CD4-positive, alpha-beta T cell treated with Interleukin-2 at 100 ng/mL for 4 hours (primary cell): ENCODE measurements around the gene PIM2.
"Not testable (repeated sequence)": the region's sequence is repeated elsewhere in the genome, so short reads cannot be mapped to it uniquely, and the experiment has no call there.

Experiments used
- DNase-seq: peaks from one replicate; pipeline ENCODE4 v3.0.0-alpha.2; 2020; ENCODE audit warnings: low spot score

PIM2 gene

DNA sequence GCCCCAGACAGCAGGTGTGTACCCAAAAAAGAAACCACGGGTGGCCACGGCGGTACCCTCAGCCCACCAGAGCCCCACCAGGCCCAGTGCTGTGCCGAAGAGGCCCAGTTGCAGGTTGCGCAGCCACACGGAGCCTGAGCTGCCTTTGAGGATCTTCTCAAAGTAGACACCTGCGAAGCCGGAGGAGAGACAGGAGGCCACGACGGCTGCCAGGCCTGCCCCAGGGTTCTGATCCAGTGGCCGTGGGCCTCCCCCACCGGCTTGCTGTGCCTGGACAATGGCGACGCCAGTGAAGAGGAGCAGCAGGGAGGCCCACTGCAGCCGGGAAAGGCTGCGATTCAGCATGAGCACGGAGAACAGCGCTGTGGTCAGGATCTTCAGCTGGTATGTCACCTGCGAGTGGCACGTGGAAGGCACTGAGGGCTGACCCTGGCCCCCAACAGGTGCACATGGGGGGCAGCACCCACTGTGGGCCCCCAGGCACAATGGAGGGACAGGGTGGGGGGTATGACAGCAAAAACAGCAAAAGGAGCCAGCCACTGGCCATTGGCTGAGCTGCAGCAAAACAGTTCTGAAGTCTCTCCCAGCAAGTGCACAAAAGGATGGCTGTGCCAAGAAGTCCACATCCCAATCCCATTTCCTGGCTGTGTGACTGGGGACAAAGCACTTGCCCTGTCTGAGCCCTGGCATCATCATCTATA lies 13.6 kb downstream of the PIM2 start:
- no peak for DNase-seq

DNA sequence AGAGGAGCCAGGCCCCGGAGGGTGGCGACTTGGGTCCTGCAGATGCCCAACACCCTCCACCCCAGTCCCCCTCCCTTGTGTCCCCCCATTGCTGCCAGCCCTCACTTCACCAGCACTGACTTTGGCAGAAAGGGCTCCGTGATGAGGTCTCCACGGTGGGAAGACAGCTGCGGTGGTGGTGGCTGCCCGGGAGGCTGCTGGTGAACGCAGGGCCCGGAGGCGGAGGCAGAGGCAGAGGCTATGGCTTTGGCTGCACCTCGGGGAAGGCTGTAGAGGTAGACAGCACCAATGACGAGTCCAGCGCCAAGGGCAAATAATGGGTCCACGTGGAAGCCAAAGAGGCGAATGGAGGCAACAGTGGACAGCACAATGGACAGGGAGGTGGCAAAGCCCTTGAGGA lies 14.2 kb downstream of the PIM2 start:
- DNase-seq: no peak

DNA sequence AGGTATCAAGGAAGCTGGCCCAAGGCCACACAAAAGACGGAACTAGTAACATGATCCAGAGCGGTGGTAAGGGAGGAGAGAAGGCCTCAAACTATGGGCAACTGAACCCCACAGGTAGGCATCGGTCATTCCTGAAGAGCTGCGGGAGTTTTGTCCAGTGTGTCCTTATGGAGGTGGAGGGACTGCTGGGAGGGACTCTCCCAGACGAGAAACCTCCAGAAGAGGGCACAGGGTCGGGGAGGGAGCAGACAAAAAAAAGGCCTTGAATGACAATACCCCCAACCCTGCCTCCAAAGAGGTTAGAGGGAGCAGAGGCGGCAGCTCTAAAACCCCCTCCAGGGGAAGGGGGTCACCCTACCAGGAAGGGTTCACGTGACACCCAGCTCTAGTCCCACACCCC lies 14.6 kb downstream of the PIM2 start:
- no peak for DNase-seq

DNA sequence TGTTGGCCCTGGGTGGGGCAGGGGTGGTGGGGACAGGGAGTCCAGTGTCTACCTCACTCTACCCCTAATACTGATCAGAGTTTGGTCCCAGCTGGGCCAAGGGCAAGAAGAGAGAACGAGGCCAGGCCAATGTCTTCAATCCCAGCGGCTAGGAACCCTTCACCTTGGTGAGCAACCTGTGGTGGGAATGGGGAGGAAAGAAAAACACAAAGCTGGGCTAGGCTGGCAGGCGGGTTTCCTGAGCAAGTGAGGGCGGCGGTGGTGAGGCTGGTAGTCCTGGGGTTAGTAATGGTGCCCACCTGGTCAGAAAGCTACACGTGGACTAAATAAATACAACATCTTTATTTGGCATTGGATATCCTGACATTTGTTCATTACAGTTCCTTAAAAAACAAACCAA lies 15.5 kb downstream of the PIM2 start:
- DNase-seq: no peak

DNA sequence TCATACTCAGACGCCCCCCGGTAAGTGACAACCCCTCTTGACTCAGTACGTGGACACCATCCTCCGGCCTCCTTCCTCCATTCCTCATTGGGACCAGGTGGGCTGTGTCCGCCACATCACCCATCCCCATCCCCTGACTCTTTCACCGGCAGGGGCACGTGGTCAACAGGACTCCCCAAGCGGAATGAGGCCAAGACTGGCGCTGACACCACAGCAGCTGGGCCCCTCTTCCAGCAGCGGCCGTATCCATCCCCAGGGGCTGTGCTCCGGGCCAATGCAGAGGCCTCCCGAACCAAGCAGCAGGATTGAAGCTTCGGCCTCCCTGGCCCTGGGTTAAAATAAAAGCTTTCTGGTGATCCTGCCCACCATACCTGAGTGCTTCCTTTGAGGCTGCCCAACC lies 16.0 kb downstream of the PIM2 start:
- no peak for DNase-seq

DNA sequence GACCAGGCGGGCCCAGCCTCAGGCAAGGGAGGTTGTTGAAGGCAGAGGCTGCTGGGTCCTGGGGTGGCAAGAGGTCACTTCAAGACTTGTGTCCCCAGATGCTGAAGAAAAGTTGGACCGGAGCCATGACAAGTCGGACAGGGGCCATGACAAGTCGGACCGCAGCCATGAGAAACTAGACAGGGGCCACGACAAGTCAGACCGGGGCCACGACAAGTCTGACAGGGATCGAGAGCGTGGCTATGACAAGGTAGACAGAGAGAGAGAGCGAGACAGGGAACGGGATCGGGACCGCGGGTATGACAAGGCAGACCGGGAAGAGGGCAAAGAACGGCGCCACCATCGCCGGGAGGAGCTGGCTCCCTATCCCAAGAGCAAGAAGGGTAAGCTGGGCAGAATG lies 16.7 kb downstream of the PIM2 start:
- DNase-seq: no peak

DNA sequence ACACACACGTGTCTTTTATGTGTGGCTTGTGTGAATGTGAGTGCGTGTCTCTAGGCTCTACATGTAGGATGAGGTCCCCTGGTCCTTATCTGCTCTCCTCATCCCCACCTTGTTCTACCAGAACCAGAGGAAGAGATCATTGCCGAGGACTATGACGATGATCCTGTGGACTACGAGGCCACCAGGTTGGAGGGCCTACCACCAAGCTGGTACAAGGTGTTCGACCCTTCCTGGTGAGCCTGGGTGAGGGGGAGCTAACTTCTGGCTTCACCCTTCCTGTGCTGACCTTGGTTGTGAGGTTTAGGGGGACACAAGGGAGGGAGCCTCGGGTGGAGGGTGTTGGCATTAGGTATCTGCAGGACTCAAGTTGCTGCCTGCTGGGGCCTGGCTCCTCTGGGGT lies 17.8 kb downstream of the PIM2 start:
- no peak for DNase-seq

DNA sequence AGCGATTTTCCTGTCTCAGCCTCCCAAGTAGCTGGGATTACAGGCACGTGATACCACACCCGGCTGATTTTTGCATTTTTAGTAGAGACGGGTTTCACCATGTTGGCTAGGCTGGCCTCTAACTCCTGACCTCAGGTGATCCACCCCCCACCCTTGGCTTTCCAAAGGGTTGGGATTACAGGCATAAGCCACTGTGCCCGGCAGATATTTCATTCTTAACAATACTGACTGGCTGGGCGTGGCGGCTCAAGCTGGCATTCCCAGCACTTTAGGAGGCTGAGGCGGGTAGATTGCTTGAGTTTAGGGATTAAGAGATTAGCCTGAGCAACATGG lies 19.8 kb downstream of the PIM2 start:
- no peak for DNase-seq

DNA sequence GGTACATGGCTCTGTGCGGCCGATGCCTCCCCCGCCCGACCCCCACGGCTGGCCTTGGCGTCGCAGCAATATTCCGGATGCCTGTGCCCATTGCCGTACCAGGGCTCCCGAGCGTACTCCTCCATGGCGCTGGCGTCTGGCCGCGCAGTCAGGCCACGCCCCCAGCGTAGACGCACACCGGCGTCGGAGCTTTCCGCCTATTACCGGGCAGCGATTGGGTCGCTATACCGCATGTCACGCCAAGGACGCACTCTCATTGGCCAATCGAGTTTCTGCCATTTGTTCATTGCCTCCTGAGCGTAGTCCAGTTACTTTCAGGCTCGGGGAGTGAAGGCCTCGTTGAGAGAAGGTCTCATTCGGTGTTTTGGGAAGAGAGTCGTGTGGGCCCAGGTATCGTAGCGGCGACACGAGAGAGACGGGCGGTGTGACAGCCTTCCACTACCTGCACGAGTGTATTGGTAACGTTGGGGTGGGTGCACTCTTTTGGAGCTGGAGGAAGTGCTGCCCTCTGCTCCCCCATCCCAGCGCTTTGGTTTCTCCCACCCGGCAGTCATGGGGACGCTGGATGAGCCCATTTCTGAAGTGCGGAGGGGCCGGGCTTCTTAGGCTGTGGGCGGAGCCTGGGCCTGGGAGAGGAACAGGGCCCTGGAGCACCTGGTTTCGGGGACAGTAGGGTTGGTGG lies 21.1 kb downstream of the PIM2 start, which contains the start of the genes PQBP1 and TIMM17B:
PQBP1 (plus strand) TSS at position 306 of the 682 bp plus-strand sequence. CDS start 580 bp downstream, outside the sequence.
TIMM17B (minus strand) TSS at position 144 of the 682 bp plus-strand sequence; CDS start at position 125, 19 bp downstream.
- peak; percentile 91 for DNase-seq

DNA sequence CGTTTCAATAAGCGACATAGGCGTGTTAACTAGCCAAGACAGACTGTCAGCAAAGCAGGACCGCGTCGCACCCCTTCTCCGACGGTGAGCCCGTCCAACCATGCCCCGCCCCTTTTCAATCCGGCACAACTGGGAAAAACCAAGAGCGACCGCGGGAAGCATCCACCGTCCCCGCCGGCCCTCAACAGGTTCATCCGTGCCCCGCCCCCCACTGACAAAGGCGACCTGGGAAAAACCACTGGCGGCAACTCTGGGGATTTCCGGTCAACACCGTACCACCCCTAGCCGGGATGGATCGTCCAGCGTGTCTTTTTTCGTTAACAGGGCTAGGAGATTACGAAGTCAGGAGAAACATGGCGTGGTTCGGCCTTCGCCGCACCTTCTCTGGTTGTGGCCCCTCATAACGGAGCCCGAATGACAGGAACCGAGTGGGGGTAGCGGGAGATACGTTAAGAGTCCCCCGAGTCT lies 21.6 kb downstream of the PIM2 start:
- DNase-seq: peak; percentile 59

DNA sequence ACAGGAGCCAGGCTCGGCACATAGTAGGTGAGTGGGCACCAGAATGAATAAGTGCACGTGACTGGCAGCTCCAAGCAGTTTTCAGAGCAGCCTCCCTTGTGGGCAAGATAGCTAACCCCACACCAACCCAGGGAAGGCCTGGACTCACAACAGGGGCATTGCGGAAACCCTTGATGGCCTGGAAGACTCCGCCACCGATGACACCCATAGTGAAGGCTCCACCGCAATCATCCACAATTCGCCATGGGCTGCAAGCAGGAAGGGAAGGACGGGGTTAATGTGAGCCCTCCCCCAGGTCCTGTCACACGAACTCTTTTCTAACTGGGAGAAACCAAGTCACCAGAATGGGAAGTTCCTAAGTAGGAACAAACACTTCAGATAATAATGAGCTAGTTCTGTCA lies 22.2 kb downstream of the PIM2 start:
- DNase-seq: no peak

DNA sequence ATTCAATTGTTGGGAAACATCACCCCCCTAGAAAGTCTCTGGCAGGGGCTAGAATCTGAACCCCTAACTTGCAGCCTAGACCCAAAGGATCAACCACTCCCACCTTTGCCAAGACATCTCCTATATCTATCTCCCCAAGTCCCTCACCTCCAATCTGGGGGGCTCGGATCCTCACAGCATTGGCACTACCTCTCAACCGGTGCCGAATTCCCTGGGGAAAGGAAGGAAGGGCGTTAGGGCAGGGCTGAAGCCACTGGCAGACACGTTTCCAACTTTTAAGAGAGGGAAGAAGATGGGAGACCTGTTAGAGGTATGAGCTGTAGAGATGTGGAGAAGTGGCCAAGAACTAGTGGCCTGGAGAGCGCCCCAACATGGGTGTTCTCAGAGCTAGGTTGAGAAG lies 23.9 kb downstream of the PIM2 start:
- no peak for DNase-seq

DNA sequence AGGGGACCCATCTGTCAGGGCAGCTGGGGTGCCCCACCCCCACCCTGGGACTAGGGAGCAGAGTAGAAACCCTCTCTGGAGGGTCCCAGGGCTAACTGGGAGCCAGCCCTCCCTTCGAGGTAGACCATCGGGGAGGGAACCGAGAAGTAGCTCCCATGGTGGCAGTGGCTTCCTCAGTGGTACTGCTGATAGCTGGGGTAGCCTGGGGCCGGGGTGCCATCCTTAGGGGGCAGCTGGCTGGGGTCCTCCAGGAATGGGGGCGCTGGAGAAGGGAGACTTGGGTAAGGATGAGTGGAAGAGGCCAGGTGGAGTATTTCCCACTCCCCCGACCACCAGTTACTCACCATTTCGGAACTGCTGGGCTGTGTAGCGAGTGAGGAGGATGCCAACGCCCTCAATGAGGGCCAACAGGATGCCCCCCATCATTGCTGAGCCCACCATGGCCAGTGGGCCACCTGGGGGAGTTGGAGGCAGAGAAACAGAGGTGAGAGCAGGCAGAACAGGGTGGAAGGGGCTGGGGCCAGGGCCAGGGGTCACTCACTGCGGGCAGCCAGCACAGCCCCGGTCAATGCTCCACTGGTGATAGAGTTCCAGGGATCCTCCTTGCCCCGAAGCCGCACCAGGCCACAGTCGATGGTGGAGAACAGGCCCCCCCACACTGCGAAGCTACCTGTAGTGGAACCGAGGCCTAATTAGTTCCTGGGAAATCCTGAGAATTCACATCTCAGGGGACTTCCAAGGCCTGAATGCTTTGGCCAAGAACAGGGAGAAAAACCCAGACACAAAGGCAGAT lies 25.1 kb downstream of the PIM2 start:
- no peak for DNase-seq

DNA sequence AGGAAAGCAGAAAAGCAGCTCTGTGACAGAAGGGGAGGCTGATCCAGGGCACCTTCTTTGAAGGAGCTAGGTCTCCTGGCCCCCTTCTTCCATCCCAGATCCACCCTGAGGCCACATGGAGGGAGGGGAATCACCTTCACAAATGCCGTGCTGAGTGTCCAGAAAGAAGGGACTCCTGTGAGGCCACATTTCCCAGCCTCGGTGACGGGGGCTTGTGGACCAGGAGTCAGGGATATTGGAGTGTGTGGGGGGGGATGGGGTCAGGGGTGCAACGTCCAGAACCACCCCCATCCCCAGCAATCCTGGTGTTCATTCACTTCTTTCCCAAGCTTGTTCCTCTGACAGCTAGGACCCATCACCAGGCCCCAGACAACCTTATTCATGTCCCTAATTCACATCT lies 25.9 kb downstream of the PIM2 start:
- no peak for DNase-seq

DNA sequence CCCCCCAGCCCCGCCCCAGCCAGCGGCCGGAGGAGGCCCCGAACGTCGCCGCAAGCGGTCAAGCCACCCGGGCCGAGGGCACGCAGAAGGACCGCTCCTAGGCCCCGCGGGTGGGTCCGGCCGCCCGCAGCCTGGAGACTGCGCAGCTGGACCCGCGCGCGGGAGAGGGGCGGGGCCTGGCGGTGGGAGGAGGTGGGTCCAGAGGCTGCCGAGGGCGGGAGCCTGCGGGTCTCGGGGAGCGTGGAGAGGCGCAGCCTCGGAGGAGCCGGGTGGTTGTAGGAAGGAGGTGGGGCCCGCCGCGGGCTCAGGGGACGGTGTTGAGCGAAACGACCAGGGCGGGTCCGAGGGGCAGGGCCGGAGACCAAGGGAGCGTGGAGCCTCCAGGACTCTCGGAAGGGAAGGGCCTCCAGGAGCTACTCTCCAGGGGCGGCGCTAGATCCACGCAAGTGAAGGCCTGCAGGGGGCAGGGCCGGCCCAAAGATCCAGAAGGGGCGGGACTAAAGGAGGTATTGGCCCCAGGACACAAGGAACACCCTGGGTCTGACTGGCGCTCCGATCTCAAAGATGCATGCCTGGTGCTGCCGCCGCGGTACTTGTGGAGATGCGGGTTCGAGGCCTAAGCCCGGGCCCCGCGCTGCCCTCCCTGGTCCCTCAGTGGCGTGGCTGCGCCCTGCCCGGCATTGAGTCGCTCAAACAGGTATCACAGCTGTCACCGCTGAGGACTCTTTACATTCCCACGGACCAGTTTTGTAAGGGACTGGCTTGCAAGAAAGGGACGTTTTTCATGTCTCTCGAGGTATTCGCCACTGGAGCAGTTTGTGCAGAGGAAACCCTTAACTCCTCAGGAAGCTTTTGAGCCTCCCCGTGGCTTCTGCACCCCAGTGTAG lies 27.2 kb downstream of the PIM2 start:
- peak; percentile 80 for DNase-seq

DNA sequence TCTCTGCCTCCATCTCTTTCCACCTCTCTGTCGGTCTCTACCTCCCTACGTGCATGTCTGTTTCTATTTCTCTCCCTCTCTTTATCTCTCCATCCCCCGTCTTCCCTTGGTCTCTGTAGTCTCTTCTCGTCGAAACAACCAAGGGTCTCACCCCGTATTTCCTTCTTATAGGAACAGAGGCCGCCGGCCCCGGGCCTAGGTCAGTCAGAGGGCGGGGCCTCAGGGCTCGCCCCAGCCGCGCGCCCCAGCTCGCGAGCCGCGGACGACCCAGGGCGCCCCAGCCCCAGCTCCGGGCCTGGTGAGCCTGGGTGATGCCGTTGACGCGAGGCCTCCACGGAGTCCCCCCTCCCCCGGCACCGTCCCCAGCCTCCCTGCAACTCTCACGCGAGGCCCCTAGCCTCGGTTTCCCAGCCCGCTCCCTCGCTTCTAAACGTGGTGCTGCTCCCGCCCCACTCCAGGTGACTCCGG lies 27.9 kb downstream of the PIM2 start:
- DNase-seq: no peak

DNA sequence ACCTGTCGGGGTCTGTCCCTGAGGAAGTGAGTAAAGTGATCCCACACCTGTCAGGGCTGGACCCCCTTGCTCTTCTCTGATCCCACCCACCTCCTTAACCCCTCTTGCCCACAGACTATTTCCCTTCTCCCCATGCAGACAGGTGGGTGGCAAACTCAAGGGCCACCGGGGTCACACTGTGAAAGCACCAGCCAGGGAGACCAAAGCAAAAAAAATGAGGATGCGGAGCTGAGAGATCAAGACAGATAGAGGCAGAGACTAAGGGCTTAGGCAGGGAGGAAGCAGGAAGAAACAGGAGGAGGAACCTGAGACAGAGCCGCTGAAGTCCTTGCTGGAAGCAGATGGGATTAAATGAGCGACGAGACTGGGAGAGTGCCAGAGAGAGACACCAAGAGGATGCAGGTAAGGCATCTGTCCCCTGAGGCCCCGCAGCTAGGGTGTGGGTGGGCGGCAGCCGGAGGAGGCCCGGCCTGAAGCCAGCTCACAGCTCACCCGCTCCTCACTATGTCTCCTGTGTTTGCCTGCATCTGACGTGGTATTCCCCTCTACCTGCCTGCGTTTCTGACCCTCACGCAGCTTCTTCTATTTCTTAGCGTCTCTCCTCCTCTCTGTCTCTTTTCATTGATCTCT lies 28.4 kb downstream of the PIM2 start:
- DNase-seq: no peak

DNA sequence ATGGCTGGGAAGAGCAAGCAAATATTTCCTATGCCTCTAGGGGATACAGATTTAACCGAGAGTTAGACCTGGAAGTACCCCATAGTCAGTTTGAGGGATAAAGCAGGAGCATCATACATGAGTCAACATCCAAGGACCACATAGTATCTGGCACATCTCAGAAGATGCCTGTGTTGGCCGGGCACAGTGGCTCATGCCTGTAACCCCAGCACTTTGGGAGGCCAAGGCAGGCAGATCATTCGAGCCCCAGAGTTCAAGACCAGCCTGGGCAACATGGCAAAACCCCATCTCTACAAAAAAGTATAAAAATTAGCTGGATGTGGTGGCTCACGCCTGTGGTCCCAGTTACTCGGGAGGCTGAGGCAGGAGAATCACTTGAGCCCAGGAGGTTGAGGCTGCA lies 32.2 kb downstream of the PIM2 start:
- DNase-seq: not testable (repeated sequence)

DNA sequence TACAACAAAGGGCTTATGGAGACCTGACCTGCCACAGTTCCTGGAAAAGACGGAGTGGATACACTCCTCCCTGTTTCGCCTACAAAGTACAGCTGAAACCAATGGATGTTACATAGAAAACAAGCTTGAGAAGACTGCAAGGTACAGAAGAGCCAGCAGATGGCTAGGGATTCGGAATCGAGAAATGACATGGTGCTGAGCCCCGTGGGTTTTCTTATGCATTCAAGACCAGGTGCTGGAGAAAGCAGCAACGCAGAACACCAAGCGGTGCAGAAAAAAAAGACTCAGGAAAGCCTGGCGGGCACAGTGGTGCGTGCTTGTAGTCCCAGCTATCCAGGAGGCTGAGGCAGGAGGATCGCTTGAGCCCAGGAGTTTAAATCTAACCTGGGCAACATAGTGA lies 35.1 kb downstream of the PIM2 start:
- no peak for DNase-seq

DNA sequence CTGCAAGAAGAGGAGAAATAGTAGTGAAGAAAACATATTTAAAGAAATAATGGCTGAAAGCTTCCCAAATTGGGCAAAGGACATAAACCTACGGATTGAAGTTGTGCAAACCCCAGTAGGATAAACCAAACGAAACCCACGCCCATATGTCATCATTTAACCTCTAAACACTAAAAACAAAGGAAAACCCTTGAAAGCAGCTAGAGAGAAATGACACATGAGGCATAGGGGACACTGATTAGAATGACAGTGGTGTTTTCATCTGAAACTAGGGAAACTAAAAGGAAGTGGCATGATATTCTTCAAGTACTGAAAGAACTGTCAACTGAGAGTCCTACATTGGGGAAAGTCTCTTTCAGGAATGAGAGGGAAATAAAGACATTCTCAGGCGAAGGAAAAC lies 41.9 kb downstream of the PIM2 start:
- DNase-seq: not testable (repeated sequence)

DNA sequence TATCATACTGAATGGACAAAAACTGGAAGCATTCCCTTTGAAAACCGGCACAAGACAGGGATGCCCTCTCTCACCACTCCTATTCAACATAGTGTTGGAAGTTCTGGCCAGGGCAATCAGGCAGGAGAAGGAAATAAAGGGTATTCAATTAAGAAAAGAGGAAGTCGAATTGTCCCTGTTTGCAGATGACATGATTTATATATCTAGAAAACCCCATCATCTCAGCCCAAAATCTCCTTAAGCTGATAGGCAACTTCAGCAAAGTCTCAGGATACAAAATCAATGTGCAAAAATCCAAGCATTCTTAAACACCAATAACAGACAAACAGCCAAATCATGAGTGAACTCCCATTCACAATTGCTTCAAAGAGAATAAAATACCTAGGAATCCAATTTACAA lies 46.8 kb downstream of the PIM2 start:
- DNase-seq: not testable (repeated sequence)
